Stomach (tissue), 4 donors: Measurements from ENCODE around the gene PCED1B.

ENCODE experiments used
- POLR2A ChIP-seq, 4 donors: fragments of 450-650 bp; IDR thresholded peaks; one replicate each; pipeline ENCODE4 v1.6.1; 2016; ENCODE audit warnings: antibody characterized with exemption in 4 of 4, control low read depth in 2 of 4, mild to moderate bottlenecking in 1 of 4, moderate library complexity in 1 of 4
- TF ChIP-seq, protein P1 (sequence below), 7 experiments: fragments of 450-650 bp in 4 of 7; fragments of 200-600 bp in 3 of 7; sonication (generic) in 3 of 7; IDR thresholded peaks; one replicate each; pipeline ENCODE4 v1.5.1; 2016 to 2019; ENCODE audit warnings: antibody characterized with exemption in 7 of 7, control low read depth in 2 of 7, mild to moderate bottlenecking in 1 of 7

DNA sequence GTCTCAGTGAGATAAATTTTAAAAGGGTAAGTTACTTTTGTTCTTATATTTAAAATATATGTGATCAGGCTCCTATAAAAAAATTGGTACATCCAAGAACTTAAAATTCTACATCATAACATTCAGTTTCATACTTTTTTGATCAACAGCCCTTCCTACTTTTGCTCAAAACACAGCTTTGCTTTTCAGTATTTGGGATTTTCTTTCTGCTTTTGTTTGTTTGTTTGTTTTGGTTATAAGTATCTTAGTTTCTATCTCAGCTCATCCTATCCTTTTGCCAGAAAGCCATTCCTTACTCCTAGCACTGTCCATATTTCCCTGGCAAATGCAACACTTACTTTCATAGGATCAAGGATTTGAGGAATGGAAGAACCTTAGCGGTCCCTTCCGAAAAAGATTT is 4.7 kb upstream of the PCED1B start:
- TF ChIP-seq, protein P1, sequence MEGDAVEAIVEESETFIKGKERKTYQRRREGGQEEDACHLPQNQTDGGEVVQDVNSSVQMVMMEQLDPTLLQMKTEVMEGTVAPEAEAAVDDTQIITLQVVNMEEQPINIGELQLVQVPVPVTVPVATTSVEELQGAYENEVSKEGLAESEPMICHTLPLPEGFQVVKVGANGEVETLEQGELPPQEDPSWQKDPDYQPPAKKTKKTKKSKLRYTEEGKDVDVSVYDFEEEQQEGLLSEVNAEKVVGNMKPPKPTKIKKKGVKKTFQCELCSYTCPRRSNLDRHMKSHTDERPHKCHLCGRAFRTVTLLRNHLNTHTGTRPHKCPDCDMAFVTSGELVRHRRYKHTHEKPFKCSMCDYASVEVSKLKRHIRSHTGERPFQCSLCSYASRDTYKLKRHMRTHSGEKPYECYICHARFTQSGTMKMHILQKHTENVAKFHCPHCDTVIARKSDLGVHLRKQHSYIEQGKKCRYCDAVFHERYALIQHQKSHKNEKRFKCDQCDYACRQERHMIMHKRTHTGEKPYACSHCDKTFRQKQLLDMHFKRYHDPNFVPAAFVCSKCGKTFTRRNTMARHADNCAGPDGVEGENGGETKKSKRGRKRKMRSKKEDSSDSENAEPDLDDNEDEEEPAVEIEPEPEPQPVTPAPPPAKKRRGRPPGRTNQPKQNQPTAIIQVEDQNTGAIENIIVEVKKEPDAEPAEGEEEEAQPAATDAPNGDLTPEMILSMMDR (IDR thresholded peaks at IDR 0.05) = no peak
- TF ChIP-seq POLR2A (IDR thresholded peaks at IDR 0.05) = no peak
